Right hindlimb (tissue), 1 donor: ENCODE measurements around the gene NR5A2.

ENCODE experiments used
- DNase-seq: peaks from one replicate; pipeline ENCODE4 v3.0.0-alpha.2; 2018

NR5A2 gene

DNA sequence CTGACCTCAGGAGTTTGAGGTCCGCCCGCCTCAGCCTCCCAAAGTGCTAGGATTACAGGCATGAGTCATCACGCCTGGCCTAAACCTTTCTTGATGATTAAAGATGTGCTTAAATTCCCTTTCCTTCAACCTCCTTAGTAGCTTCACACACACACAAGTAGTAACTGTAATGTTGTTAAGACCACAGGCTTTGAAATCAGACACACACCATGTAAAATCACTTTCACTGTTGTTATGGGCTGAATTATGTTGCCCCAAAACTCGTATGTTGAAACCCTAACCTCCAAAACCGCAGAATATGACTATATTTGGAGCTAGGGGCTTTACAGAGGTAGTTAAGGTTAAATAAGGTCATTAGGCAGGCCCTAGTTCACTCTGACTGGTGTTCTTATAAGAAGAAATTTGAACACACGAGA lies 180.2 kb downstream of the NR5A2 start:
- DNase-seq: no peak

DNA sequence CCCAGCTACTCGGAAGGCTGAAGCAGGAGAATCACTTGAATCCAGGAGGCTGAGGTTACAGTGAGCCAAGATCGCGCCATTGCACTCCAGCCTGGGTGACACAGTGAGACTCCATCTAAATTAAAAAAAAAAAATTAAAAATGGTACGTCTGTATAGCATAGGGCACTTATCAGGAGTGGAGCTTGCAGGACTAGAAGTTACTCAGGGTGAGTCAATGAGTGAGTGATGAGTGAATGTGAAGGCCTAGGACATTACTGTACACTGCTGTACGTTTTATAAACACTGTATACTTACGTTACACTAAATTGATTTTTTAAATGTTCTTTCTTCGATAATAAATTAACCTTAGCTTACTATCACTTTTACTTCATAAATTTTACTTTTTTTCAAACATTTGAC lies 183.6 kb downstream of the NR5A2 start:
- DNase-seq: no peak

- no peak for DNase-seq
These were observed 185.9 kb downstream of the NR5A2 start for GRCh38 chr1:200213392-200213791.

DNA sequence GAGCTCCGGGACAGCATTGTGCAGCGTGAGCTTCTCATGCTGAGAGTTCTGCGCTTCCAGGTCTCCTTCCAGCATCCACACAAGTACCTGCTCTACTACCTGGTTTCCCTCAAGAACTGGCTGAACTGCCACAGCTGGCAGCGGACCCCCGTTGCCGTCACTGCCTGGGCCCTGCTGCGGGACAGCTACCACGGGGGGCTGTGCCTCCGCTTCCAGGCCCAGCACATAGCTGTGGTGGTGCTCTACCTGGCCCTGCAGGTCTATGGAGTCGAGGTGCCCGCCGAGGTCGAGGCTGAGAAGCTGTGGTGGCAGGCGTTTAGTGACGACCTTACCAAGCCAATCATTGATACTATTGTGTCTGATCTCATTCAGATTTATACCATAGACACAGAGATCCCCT lies 186.4 kb downstream of the NR5A2 start:
- DNase-seq: no peak

GRCh38 chr1:200215350-200215749 lies 187.8 kb downstream of the NR5A2 start:
- no peak for DNase-seq

DNA sequence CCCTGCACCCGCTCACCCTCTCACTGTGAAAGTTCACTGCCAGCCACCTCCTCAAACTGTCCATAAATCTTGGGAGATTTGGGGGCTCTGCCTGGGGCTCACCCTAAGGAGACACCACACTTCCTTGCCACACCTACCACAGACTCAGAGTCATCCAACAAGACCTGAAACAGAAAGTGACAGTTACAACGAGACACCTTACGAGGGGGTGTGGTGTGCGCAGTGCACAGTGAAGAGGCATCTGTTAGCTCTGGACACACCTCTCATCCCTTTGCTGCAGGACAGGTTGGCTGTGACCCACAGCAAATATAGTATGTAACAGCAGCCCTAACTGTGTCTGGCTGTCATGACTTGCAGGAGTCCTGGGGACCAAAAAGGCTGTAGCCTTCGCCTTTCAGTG lies 190.2 kb downstream of the NR5A2 start:
- DNase-seq: no peak

GRCh38 chr1:200221614-200222282 lies 194.2 kb downstream of the NR5A2 start:
- no peak for DNase-seq

GRCh38 chr1:200223207-200223606 lies 195.7 kb downstream of the NR5A2 start:
- DNase-seq: no peak

GRCh38 chr1:200223613-200224012 lies 196.1 kb downstream of the NR5A2 start:
- no peak for DNase-seq

GRCh38 chr1:200224315-200224714 lies 196.8 kb downstream of the NR5A2 start:
- no peak for DNase-seq

DNA sequence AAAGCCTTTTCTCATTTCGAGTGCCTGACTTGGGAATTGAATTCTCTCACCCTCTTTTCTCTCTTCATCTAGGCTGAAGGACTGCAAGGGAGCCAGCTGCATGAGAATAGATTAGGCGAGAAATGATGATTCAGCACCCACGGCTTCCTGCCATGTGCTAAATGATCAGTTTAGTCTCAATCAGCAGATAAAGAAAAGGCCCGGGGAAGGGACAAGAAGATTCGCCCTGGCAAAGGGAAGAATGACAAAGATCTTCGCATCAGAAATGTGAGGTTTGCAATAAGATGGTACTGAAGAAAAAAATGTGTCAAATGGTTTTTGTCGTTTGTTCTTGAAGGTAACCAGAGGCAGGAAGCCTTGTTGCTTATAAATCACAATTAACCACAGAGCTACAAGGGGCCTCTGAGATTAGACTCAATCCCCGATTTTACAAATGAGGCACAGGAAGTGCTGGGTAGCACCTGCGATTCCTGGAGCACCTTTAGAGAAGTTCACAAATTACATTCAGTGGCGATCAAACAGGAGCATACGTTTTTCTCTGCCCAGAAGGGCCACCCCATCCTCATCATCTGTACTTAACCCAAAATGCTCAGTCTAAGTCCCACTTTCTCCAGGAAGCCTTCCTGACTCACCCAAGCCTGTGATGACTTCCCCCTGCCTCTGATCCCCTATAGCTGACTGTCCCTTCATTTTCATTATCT lies 198.9 kb downstream of the NR5A2 start:
- DNase-seq: no peak

- DNase-seq: no peak
These were observed 199.4 kb downstream of the NR5A2 start for GRCh38 chr1:200226969-200227303.
